ENCODE measurements around the gene TAAR6.

Gene TAAR6

GRCh38 chr6:132567566-132567965 lies 2.6 kb upstream of the TAAR6 start:
- H2AFZ ChIP-seq (ENCODE audit: insufficient read depth, low read length, poor library complexity): no peak overlapping the region
- no peak overlapping the region for H3K4ac ChIP-seq (ENCODE audit: low read depth, low read length)
- H2AK5ac ChIP-seq (ENCODE audit: low read length): no peak overlapping the region
- H2BK120ac ChIP-seq (ENCODE audit: insufficient read depth, low read length, poor library complexity): no peak overlapping the region
- no peaks in the 10 kb centered on the region for H3K27me3 ChIP-seq (ENCODE audit: insufficient read depth, low read length)
- no peaks in the 10 kb centered on the region for H3K36me3 ChIP-seq (ENCODE audit: control insufficient read depth in 1 of 2, insufficient read depth in 2 of 2, low read length in 2 of 2)
- no peaks in the 10 kb centered on the region for H3K79me1 ChIP-seq (ENCODE audit: low read length)
- no peaks in the 10 kb centered on the region for H3K9me3 ChIP-seq (ENCODE audit: insufficient read depth, low read depth, low read length)
- no peak overlapping the region for H3K14ac ChIP-seq (ENCODE audit: low read length)
- no peak overlapping the region for H3K27ac ChIP-seq (ENCODE audit: low read depth, low read length)
- no peak overlapping the region for H2BK12ac ChIP-seq (ENCODE audit: low read length)
- H3K4me1 ChIP-seq (ENCODE audit: control insufficient read depth in 1 of 2, insufficient read depth in 2 of 2, low read length in 2 of 2): no peaks in the 10 kb centered on the region
- WGBS (ENCODE audit: extremely low coverage, insufficient coverage, insufficient read length): no CpG with 5 or more reads among the region's 1 CpG
- H3K79me2 ChIP-seq (ENCODE audit: control insufficient read depth, insufficient read depth, low read length, poor library complexity): no peaks in the 10 kb centered on the region
- no peak overlapping the region for H3K4me3 ChIP-seq (ENCODE audit: low read depth, low read length)
- no peak overlapping the region for H2BK5ac ChIP-seq (ENCODE audit: low read depth, low read length, poor library complexity)
- H3K4me2 ChIP-seq (ENCODE audit: low read length): no peak overlapping the region
- DNase-seq: no peak
- H3K18ac ChIP-seq (ENCODE audit: low read length): no peak overlapping the region
- H4K91ac ChIP-seq (ENCODE audit: low read depth, low read length): no peak overlapping the region
- H3K23ac ChIP-seq (ENCODE audit: low read length): no peak overlapping the region
- H4K8ac ChIP-seq (ENCODE audit: low read depth, low read length): no peak overlapping the region
- H3K9ac ChIP-seq (ENCODE audit: low read length): no peak overlapping the region
- H4K12ac ChIP-seq (ENCODE audit: low read depth, low read length): no peak overlapping the region

- H3K36me3 ChIP-seq (ENCODE audit: control insufficient read depth in 1 of 2, insufficient read depth in 2 of 2, low read length in 2 of 2): no peaks in the 10 kb centered on the region
- H3K79me1 ChIP-seq (ENCODE audit: low read length): no peaks in the 10 kb centered on the region
- H2BK120ac ChIP-seq (ENCODE audit: insufficient read depth, low read length, poor library complexity): no peak overlapping the region
- no peak overlapping the region for H3K18ac ChIP-seq (ENCODE audit: low read length)
- H2BK5ac ChIP-seq (ENCODE audit: low read depth, low read length, poor library complexity): no peak overlapping the region
- no peak overlapping the region for H3K4me3 ChIP-seq (ENCODE audit: low read depth, low read length)
- H4K12ac ChIP-seq (ENCODE audit: low read depth, low read length): no peak overlapping the region
- no peak overlapping the region for H3K23ac ChIP-seq (ENCODE audit: low read length)
- H3K9ac ChIP-seq (ENCODE audit: low read length): no peak overlapping the region
- no peaks in the 10 kb centered on the region for H3K79me2 ChIP-seq (ENCODE audit: control insufficient read depth, insufficient read depth, low read length, poor library complexity)
- no peak overlapping the region for H4K91ac ChIP-seq (ENCODE audit: low read depth, low read length)
- H2AFZ ChIP-seq (ENCODE audit: insufficient read depth, low read length, poor library complexity): no peak overlapping the region
- no peak overlapping the region for H4K8ac ChIP-seq (ENCODE audit: low read depth, low read length)
- DNase-seq: no peak
- no CpG with 5 or more reads among the region's 6 CpGs for WGBS (ENCODE audit: extremely low coverage, insufficient coverage, insufficient read length)
- H2BK12ac ChIP-seq (ENCODE audit: low read length): no peak overlapping the region
- H3K27me3 ChIP-seq (ENCODE audit: insufficient read depth, low read length): no peaks in the 10 kb centered on the region
- H3K4me1 ChIP-seq (ENCODE audit: control insufficient read depth in 1 of 2, insufficient read depth in 2 of 2, low read length in 2 of 2): no peaks in the 10 kb centered on the region
- no peak overlapping the region for H3K14ac ChIP-seq (ENCODE audit: low read length)
- no peak overlapping the region for H3K4me2 ChIP-seq (ENCODE audit: low read length)
- no peaks in the 10 kb centered on the region for H3K9me3 ChIP-seq (ENCODE audit: insufficient read depth, low read depth, low read length)
- no peak overlapping the region for H3K4ac ChIP-seq (ENCODE audit: low read depth, low read length)
- H3K27ac ChIP-seq (ENCODE audit: low read depth, low read length): no peak overlapping the region
- no peak overlapping the region for H2AK5ac ChIP-seq (ENCODE audit: low read length)
These were observed 1.5 kb upstream of the TAAR6 start for GRCh38 chr6:132568611-132569010.

GRCh38 chr6:132569170-132569569 lies 952 bp upstream of the TAAR6 start:
- H3K27me3 ChIP-seq (ENCODE audit: insufficient read depth, low read length): no peaks in the 10 kb centered on the region
- no CpG with 5 or more reads among the region's 4 CpGs for whole genome bisulfite sequencing (ENCODE audit: extremely low coverage, insufficient coverage, insufficient read length)
- H4K8ac ChIP-seq (ENCODE audit: low read depth, low read length): no peak overlapping the region
- no peak overlapping the region for H2AK5ac ChIP-seq (ENCODE audit: low read length)
- H3K4me3 ChIP-seq (ENCODE audit: low read depth, low read length): no peak overlapping the region
- H2AFZ ChIP-seq (ENCODE audit: insufficient read depth, low read length, poor library complexity): no peak overlapping the region
- H3K36me3 ChIP-seq (ENCODE audit: control insufficient read depth in 1 of 2, insufficient read depth in 2 of 2, low read length in 2 of 2): no peaks in the 10 kb centered on the region
- H2BK120ac ChIP-seq (ENCODE audit: insufficient read depth, low read length, poor library complexity): no peak overlapping the region
- H4K12ac ChIP-seq (ENCODE audit: low read depth, low read length): no peak overlapping the region
- H3K23ac ChIP-seq (ENCODE audit: low read length): no peak overlapping the region
- no peak overlapping the region for H3K4me2 ChIP-seq (ENCODE audit: low read length)
- DNase-seq: no peak
- no peaks in the 10 kb centered on the region for H3K4me1 ChIP-seq (ENCODE audit: control insufficient read depth in 1 of 2, insufficient read depth in 2 of 2, low read length in 2 of 2)
- H3K9ac ChIP-seq (ENCODE audit: low read length): no peak overlapping the region
- no peaks in the 10 kb centered on the region for H3K79me2 ChIP-seq (ENCODE audit: control insufficient read depth, insufficient read depth, low read length, poor library complexity)
- no peak overlapping the region for H2BK5ac ChIP-seq (ENCODE audit: low read depth, low read length, poor library complexity)
- H3K79me1 ChIP-seq (ENCODE audit: low read length): no peaks in the 10 kb centered on the region
- H2BK12ac ChIP-seq (ENCODE audit: low read length): no peak overlapping the region
- no peaks in the 10 kb centered on the region for H3K9me3 ChIP-seq (ENCODE audit: insufficient read depth, low read depth, low read length)
- no peak overlapping the region for H4K91ac ChIP-seq (ENCODE audit: low read depth, low read length)
- H3K18ac ChIP-seq (ENCODE audit: low read length): no peak overlapping the region
- H3K27ac ChIP-seq (ENCODE audit: low read depth, low read length): no peak overlapping the region
- no peak overlapping the region for H3K4ac ChIP-seq (ENCODE audit: low read depth, low read length)
- H3K14ac ChIP-seq (ENCODE audit: low read length): no peak overlapping the region

- no peak overlapping the region for H4K12ac ChIP-seq (ENCODE audit: low read depth, low read length)
- H2BK5ac ChIP-seq (ENCODE audit: low read depth, low read length, poor library complexity): no peak overlapping the region
- no peak overlapping the region for H4K8ac ChIP-seq (ENCODE audit: low read depth, low read length)
- H3K9me3 ChIP-seq (ENCODE audit: insufficient read depth, low read depth, low read length): no peaks in the 10 kb centered on the region
- no peak overlapping the region for H4K91ac ChIP-seq (ENCODE audit: low read depth, low read length)
- H3K79me1 ChIP-seq (ENCODE audit: low read length): no peaks in the 10 kb centered on the region
- H3K4me2 ChIP-seq (ENCODE audit: low read length): no peak overlapping the region
- H3K27me3 ChIP-seq (ENCODE audit: insufficient read depth, low read length): no peaks in the 10 kb centered on the region
- H3K36me3 ChIP-seq (ENCODE audit: control insufficient read depth in 1 of 2, insufficient read depth in 2 of 2, low read length in 2 of 2): no peaks in the 10 kb centered on the region
- H3K4ac ChIP-seq (ENCODE audit: low read depth, low read length): no peak overlapping the region
- no peak overlapping the region for H3K9ac ChIP-seq (ENCODE audit: low read length)
- no peak overlapping the region for H2AFZ ChIP-seq (ENCODE audit: insufficient read depth, low read length, poor library complexity)
- H3K4me1 ChIP-seq (ENCODE audit: control insufficient read depth in 1 of 2, insufficient read depth in 2 of 2, low read length in 2 of 2): no peaks in the 10 kb centered on the region
- H3K14ac ChIP-seq (ENCODE audit: low read length): no peak overlapping the region
- no peak overlapping the region for H3K27ac ChIP-seq (ENCODE audit: low read depth, low read length)
- H2AK5ac ChIP-seq (ENCODE audit: low read length): no peak overlapping the region
- no peak overlapping the region for H3K23ac ChIP-seq (ENCODE audit: low read length)
- H3K18ac ChIP-seq (ENCODE audit: low read length): no peak overlapping the region
- no peak for DNase-seq
- no peak overlapping the region for H2BK12ac ChIP-seq (ENCODE audit: low read length)
- H2BK120ac ChIP-seq (ENCODE audit: insufficient read depth, low read length, poor library complexity): no peak overlapping the region
- H3K79me2 ChIP-seq (ENCODE audit: control insufficient read depth, insufficient read depth, low read length, poor library complexity): no peaks in the 10 kb centered on the region
- H3K4me3 ChIP-seq (ENCODE audit: low read depth, low read length): no peak overlapping the region
These were observed 1.7 kb downstream of the TAAR6 start for GRCh38 chr6:132571774-132572173.

All from trophoblast cell (in vitro differentiated cells and primary cell).